Gastrocnemius medialis (tissue), 4 donors: ENCODE results near the gene CAPNS2.

Experiments
- CTCF ChIP-seq, 5 experiments: fragments of 450-650 bp in 3 of 5; fragments of 200-600 bp in 2 of 5; sonication (generic) in 2 of 5; IDR thresholded peaks in 4 of 5; conservative IDR thresholded peaks in 1 of 5; 1 replicate in 4 of 5; 2 replicates in 1 of 5; pipeline ENCODE4 v1.5.1; 2016 to 2019; ENCODE audit warnings: antibody characterized with exemption in 5 of 5, mild to moderate bottlenecking in 3 of 5, moderate library complexity in 3 of 5
- POLR2A ChIP-seq, 2 donors: fragments of 450-650 bp; IDR thresholded peaks; one replicate each; pipeline ENCODE4 v1.6.1; 2017; ENCODE audit warnings: antibody characterized with exemption in 2 of 2, mild to moderate bottlenecking in 2 of 2, moderate library complexity in 2 of 2

- TF ChIP-seq CTCF (IDR thresholded peaks at IDR 0.05 in 4 of 5, conservative IDR thresholded peaks at IDR 0.05 in 1 of 5): no peak
- no peak for TF ChIP-seq POLR2A (IDR thresholded peaks at IDR 0.05)
These were observed 44.7 kb upstream of the CAPNS2 start for GRCh38 chr16:55521792-55522191.
